ENCODE results near the gene SORCS2. TPM values are rescaled to one million over a fixed set of nuclear protein-coding genes. Genes with fewer than 3 reads are reported as not detected.
A peak's percentile ranks its signal among the peaks of the same experiment; 100 is the strongest.

SORCS2 gene
- total and polyA plus RNA-seq, 2 of the 8 experiments (the other 6 are each of a cell fraction or from before 2014, with no cell fraction given), result 0.36 to 1.8 TPM

- no peak overlapping the region for H2BK120ac ChIP-seq (replicated peaks; ENCODE audit: low read depth, low read length)
- ChIA-PET POLR2A (ENCODE audit: partially characterized antibody) (no interaction called here), CTCF (ENCODE audit: partially characterized antibody) (interaction anchor here (0.9 to 2.0 kb wide), 7 partner anchors 9 to 189 kb away, joined by 3 to 9 read pairs (median 4); partner anchors contain the start of gene SORCS2)
- no peaks in the 10 kb centered on the region for H3K79me2 ChIP-seq (ENCODE audit: control insufficient read depth in 1 of 2, insufficient read depth in 2 of 2, low read length in 2 of 2)
- no peak overlapping the region; the same call in 1 of the 2 replicates for H4K8ac ChIP-seq (ENCODE audit: extremely low read depth, insufficient read depth, low read length)
- H3K79me1 ChIP-seq (ENCODE audit: low read depth, low read length), result no peaks in the 10 kb centered on the region
- H2AFZ ChIP-seq (ENCODE audit: low read length), result no peak overlapping the region
- H3K14ac ChIP-seq (ENCODE audit: insufficient read length), result no peak overlapping the region
- no peak overlapping the region for H3K56ac ChIP-seq (replicated peaks; ENCODE audit: insufficient read length, low read depth, low read length)
- no peak overlapping the region for H3K23ac ChIP-seq (ENCODE audit: insufficient read length)
- no peak overlapping the region for H4K5ac ChIP-seq (ENCODE audit: insufficient read length, low read depth, low read length)
- no peaks in the 10 kb centered on the region for H3K9me3 ChIP-seq (ENCODE audit: insufficient read depth in 2 of 2, low read depth in 1 of 2, low read length in 1 of 2)
- H3K18ac ChIP-seq (ENCODE audit: extremely low read depth, low read length), result no peak overlapping the region
- H3K4me3 ChIP-seq (ENCODE audit: extremely low read depth in 1 of 4, insufficient read depth in 2 of 4, low read depth in 3 of 4, low read length in 4 of 4), result no peak overlapping the region
- 88% methylated on average over 10 of the region's 10 CpGs; no CpG with 5 or more reads in 1 of the 2 experiments for WGBS, 2 experiments (ENCODE audit: extremely low coverage in 1 of 2, insufficient coverage in 1 of 2, insufficient read length in 1 of 2, insufficient replicate concordance in 2 of 2, low coverage in 1 of 2, low lambda C conversion rate in 2 of 2, missing lambda C conversion rate in 1 of 2)
- no peak overlapping the region for H2BK5ac ChIP-seq (ENCODE audit: low read depth, low read length)
- H3K27me3 ChIP-seq (replicated peaks in 1 of 4; ENCODE audit: control insufficient read depth in 3 of 4, extremely low read depth in 1 of 4, insufficient read depth in 3 of 4, low read length in 3 of 4), result no peaks in the 10 kb centered on the region
- H3K9ac ChIP-seq (replicated peaks in 1 of 4; ENCODE audit: extremely low read depth in 1 of 4, low read depth in 3 of 4, low read length in 3 of 4), result no peak overlapping the region
- FAIRE-seq, result no peak
- no peaks in the 10 kb centered on the region for H3K23me2 ChIP-seq (ENCODE audit: low read depth, low read length)
- no peaks in the 10 kb centered on the region for H4K20me1 ChIP-seq (replicated peaks in 1 of 2; ENCODE audit: control insufficient read depth in 1 of 2, insufficient read depth in 2 of 2, low read length in 2 of 2)
- no peaks in the 10 kb centered on the region for H3K4me1 ChIP-seq (replicated peaks in 1 of 4; ENCODE audit: control insufficient read depth in 3 of 4, insufficient read depth in 4 of 4, low read length in 3 of 4)
- H2AK5ac ChIP-seq (ENCODE audit: low read depth, low read length), result no peak overlapping the region
- TF ChIP-seq RXRA (IDR thresholded peaks at IDR 0.05; ENCODE audit: insufficient read depth, low read depth, low read length) (no peak), KDM1A (IDR thresholded peaks at IDR 0.05; ENCODE audit: borderline replicate concordance, low read length) (0 out of 2 replicates have a peak, but pooled peaks have one; percentile 45)
- H2BK12ac ChIP-seq (ENCODE audit: low read depth, low read length), result no peak overlapping the region
- no peak overlapping the region for H3K27ac ChIP-seq (ENCODE audit: low read depth, low read length)
- no peak for DNase-seq (ENCODE audit: low read depth in 1 of 2, low spot score in 2 of 2)
- no peak overlapping the region for H2BK20ac ChIP-seq (ENCODE audit: low read length)
- no peak overlapping the region for H4K91ac ChIP-seq (replicated peaks; ENCODE audit: insufficient read length, low read length)
- H3K4ac ChIP-seq (replicated peaks; ENCODE audit: insufficient read length, low read depth, low read length), result no peak overlapping the region
- H2BK15ac ChIP-seq (ENCODE audit: low read length), result no peak overlapping the region
- H3K36me3 ChIP-seq (ENCODE audit: control insufficient read depth in 2 of 4, insufficient read depth in 4 of 4, low read length in 3 of 4), result no peaks in the 10 kb centered on the region
- no peak overlapping the region for H3K4me2 ChIP-seq (ENCODE audit: insufficient read depth in 1 of 2, low read depth in 2 of 2, low read length in 2 of 2)
Observed at GRCh38 chr4:7147661-7148310, 44.6 kb upstream of the SORCS2 start.
